Nephron progenitor cell (in vitro differentiated cells): Measurements from ENCODE around the gene BTG2.
"Not testable (repeated sequence)": the region's sequence is repeated elsewhere in the genome, so short reads cannot be mapped to it uniquely, and the experiment has no call there.

Experiments used
- DNase-seq: peaks from one replicate; pipeline ENCODE4 v3.0.0; 2021
- H3K27ac Mint-ChIP-seq: 2 replicates; pipeline ENCODE4 v1.8.0; 2021; ENCODE audit warnings: mild to moderate bottlenecking, moderate library complexity, mixed read lengths
- H3K27me3 Mint-ChIP-seq: 2 replicates; pipeline ENCODE4 v1.8.0; 2021; ENCODE audit warnings: mild to moderate bottlenecking, low read depth, mixed read lengths; ENCODE audit not compliant: poor library complexity
- H3K36me3 Mint-ChIP-seq: 2 replicates; pipeline ENCODE4 v1.8.0; 2021; ENCODE audit warnings: low read depth, mixed read lengths
- H3K4me1 Mint-ChIP-seq: 2 replicates; pipeline ENCODE4 v1.8.0; 2021; ENCODE audit warnings: mixed read lengths
- H3K4me3 Mint-ChIP-seq: 2 replicates; pipeline ENCODE4 v1.8.0; 2021; ENCODE audit warnings: mild to moderate bottlenecking, moderate library complexity, mixed read lengths
- H3K9me3 Mint-ChIP-seq: 2 replicates; pipeline ENCODE4 v1.8.0; 2021; ENCODE audit warnings: mild to moderate bottlenecking, moderate library complexity, mixed read lengths
- TF ChIP-seq, protein P1 (sequence below): fragments of 200-600 bp; sonication (generic); IDR thresholded peaks from 2 replicates; pipeline ENCODE4 v1.5.0; 2021; ENCODE audit warnings: antibody characterized with exemption

The BTG2 gene

DNA sequence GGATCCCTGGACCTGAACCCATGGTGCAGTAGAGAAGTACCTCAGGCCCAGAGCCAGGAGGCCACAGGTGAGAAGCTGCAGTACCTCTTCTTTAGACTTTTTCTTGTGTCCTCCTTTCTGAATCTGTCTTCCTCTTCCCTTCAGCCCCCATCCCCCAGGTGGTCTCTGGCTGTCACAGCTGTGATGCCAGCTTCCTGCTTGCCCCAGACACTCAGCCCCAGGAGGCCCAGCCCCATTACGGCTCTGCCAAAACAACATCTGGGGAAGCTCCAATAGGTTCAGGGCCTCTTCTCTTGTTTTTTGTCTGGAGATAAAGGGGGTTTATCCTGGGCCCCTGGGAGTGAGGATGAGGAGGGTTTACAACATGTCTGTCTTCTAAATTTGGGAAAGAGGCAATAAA is 9.5 kb upstream of the BTG2 start:
- H3K4me1 Mint-ChIP-seq, result peaks cover 50% of the 10 kb centered on the region

DNA sequence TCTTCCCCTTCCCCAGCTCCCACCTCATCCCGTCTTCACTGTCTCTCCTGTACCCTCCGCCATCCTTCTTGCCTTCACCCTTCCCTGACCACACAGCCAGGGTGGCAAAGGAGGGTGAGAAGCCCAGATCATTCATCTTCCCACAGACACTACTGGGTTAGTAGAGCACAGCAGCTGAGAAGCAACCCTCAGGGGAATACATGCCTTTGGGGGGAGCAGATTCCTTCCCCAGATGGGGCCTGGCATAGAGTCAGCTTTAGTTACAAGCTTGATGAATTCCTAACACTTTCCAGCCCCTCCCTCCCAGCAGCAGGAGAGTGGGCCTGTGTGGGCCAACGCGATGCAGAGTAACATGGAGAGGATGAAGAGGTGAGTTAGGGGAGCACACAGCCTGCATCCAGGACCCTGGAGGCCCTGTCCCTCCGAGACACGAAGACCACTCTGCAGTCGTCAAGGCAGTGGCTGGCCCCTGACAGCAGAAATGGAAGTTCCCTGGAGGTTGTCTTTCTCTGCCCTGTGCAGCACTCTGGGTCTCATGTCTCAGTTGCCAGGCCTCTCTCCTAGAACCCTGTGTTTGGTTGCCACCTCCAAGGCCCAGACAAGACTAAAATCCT is 8.8 kb upstream of the BTG2 start:
- TF ChIP-seq, protein P1, sequence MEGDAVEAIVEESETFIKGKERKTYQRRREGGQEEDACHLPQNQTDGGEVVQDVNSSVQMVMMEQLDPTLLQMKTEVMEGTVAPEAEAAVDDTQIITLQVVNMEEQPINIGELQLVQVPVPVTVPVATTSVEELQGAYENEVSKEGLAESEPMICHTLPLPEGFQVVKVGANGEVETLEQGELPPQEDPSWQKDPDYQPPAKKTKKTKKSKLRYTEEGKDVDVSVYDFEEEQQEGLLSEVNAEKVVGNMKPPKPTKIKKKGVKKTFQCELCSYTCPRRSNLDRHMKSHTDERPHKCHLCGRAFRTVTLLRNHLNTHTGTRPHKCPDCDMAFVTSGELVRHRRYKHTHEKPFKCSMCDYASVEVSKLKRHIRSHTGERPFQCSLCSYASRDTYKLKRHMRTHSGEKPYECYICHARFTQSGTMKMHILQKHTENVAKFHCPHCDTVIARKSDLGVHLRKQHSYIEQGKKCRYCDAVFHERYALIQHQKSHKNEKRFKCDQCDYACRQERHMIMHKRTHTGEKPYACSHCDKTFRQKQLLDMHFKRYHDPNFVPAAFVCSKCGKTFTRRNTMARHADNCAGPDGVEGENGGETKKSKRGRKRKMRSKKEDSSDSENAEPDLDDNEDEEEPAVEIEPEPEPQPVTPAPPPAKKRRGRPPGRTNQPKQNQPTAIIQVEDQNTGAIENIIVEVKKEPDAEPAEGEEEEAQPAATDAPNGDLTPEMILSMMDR, result no peak
- Mint-ChIP-seq H3K4me3 (no peak overlapping the region), H3K27me3 (peaks cover 4% of the 10 kb centered on the region), H3K9me3 (no peaks in the 10 kb centered on the region), H3K4me1 (peaks cover 43% of the 10 kb centered on the region), H3K36me3 (no peaks in the 10 kb centered on the region), H3K27ac (peak overlapping the region; percentile 16)
- no peak for DNase-seq

More for the DNA sequence above, 9.5 kb upstream of the BTG2 start:
- Mint-ChIP-seq H3K27ac (peak overlapping the region; percentile 73), H3K27me3 (peaks cover under 1% of the 10 kb centered on the region), H3K4me3 (no peak overlapping the region), H3K9me3 (no peaks in the 10 kb centered on the region), H3K36me3 (no peaks in the 10 kb centered on the region)
- TF ChIP-seq, protein P1, result no peak
- DNase-seq, result no peak

DNA sequence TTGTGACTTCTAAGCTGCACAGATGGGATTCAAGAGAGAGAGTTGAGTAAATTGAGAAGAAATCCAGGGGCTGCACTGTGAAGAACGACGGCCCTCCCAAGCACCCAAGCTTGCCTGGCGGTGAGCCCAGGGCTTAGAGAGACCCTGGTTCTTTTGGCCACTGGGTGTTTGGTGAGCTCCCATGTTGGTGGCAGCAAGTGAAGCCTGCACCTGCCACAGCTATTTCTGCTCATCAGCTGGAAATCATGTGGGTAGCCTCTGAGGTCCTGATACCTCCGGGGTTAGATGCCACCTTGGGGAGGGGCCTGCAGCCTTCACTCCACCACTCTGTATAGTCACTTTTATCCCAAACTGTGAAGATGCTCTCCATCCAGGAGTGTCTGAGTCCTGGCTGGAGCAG is 6.2 kb upstream of the BTG2 start:
- Mint-ChIP-seq H3K36me3 (no peaks in the 10 kb centered on the region), H3K27ac (no peak overlapping the region), H3K27me3 (peaks cover 12% of the 10 kb centered on the region), H3K4me1 (peaks cover 50% of the 10 kb centered on the region), H3K9me3 (no peaks in the 10 kb centered on the region), H3K4me3 (no peak overlapping the region)
- TF ChIP-seq, protein P1, result no peak
- no peak for DNase-seq

DNA sequence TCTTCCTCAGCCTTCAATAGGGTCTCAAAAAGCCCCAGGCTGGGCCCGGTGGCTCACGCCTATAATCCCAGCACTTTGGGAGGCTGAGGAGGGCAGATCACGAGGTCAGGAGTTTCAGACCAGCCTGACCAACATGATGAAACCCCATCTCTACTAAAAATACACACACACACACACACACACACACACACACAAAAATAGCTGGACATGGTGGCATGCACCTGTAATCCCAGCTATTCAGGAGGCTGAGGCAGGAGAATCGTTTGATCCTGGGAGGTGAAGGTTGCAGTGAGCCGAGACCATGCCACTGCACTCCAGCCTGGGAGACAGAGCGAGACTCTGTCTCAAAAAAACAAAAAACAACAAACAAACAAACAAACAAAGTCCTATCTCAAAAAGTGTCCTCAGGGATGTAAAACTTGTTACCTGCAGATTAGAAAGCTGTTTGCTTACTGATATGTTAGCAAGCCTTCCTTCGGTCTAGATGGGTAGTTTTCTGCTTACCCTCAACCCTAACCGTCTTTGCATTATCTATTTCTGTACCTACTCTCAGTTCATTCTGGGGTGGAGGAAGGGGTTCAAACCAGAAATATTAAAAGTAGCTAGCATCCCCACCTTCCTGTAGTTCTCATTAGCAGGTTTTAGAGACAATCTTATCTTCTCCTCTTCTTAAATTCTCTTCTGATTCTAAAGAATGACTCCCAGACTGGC is 5.4 kb upstream of the BTG2 start:
- Mint-ChIP-seq H3K4me1 (peaks cover 52% of the 10 kb centered on the region), H3K27me3 (peaks cover 14% of the 10 kb centered on the region)
- H3K36me3 Mint-ChIP-seq, H3K27ac Mint-ChIP-seq, H3K4me3 Mint-ChIP-seq, H3K9me3 Mint-ChIP-seq, DNase-seq: not testable (repeated sequence)

DNA sequence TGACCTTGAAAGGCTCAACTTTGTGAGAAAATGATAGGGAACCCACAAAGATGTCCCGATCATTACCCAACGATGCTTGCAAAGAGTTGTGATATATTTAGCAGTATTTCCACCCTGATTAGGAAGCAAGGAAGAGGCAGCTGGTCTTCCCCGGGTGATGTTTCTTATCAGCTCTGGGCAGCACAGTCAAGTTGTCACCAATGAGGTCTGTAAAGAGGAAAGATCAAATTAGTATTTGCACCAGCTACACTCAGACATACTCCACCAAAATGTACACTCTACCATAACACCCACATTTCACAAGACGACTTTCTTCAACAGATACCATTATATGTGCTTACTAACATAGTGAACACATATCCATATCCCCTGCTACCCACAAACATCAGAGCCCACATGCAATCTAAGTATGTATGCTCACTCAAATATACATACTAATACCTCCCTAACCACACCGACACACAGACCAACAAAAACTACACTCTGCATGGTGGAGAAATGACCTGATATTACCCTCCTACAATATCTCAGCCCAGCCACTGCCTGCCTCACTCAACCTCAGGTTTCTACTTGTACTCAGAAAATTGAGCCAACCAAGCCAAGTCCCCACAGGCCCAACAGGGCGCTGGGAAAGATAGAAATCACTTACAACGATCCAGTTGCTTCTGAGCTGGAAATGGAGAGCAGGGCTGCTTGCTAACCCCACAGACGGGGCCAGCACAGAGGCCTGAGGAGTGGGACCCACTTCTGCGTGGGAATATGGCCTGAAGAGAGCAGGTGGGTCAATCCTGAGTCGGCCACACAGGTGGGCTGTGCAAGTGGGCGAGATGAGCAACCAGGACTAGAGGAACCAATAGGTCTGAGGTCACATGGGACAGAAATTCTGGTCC is 4.6 kb upstream of the BTG2 start:
- Mint-ChIP-seq H3K27ac (no peak overlapping the region), H3K36me3 (no peaks in the 10 kb centered on the region), H3K9me3 (no peaks in the 10 kb centered on the region), H3K4me1 (peaks cover 46% of the 10 kb centered on the region), H3K4me3 (no peak overlapping the region), H3K27me3 (peaks cover 14% of the 10 kb centered on the region)
- DNase-seq, result no peak
- TF ChIP-seq, protein P1, result no peak

DNA sequence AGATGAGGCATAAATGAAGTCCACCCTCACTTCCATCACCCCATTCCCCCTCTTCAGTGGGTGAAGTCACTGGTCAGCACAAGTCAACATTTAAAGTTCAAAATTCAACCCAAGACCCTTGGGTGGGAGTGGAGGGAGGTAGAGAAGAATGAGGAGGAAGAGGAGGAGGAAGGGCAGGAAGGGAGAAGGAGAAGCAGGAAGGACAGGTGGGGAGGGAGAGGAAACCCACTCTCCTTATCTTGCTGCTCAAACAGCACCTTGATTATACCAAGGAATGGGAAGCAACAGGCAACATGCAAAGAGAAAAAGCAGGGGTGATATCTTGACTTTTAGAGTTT is 4.0 kb upstream of the BTG2 start:
- Mint-ChIP-seq H3K9me3 (no peaks in the 10 kb centered on the region), H3K27me3 (peaks cover 14% of the 10 kb centered on the region)
- TF ChIP-seq, protein P1, result no peak

More for the DNA sequence above, 4.0 kb upstream of the BTG2 start:
- no peaks in the 10 kb centered on the region for H3K36me3 Mint-ChIP-seq
- no peak for DNase-seq
- H3K27ac Mint-ChIP-seq, result no peak overlapping the region
- peaks cover 40% of the 10 kb centered on the region for H3K4me1 Mint-ChIP-seq
- H3K4me3 Mint-ChIP-seq, result no peak overlapping the region
